ENCODE data around the gene PCDHGC3.
A peak's percentile ranks its signal among the peaks of the same experiment; 100 is the strongest.

Gene PCDHGC3

DNA sequence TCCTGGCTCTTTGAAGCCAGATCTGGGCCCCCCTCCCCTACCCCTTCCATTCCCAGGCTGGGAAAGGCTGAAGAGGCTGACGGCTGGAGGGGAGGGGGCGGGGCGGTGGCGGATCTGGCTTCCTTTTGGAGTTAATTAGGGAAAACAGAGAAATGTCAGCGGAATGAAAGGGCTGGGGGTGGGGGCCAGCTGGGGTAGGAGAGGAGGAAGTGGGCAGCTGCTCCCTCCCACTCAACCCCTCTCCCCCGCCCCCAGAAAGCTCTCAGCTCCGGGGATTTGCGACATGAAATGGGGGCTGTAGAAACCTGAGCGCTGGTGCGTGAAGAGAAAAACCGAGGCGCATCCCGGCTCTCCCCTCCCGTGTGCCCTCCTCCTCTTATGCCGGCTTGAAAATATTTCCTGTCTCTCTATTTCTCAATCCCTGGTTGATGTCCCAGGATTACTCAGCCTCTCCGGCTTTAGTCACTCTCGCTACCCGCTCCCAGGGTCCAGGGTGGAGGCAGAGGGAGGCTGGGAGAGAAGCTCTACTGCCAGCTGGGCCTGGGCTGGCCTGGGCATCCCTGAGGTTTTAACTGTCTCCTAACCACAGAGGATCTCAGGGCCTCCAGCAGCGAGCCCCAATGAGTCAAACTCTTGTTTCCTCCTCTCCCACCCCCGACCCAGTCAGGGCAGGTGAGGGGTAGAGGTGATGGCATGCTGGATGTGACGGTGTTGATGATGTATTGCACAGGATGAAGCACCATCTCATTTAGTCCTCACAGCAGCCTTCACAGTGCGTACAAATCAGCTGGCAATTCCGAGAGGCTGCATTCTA is 33.2 kb downstream of the PCDHGC3 start:
- DNase-seq, result peak; percentile 62 to 75

DNA sequence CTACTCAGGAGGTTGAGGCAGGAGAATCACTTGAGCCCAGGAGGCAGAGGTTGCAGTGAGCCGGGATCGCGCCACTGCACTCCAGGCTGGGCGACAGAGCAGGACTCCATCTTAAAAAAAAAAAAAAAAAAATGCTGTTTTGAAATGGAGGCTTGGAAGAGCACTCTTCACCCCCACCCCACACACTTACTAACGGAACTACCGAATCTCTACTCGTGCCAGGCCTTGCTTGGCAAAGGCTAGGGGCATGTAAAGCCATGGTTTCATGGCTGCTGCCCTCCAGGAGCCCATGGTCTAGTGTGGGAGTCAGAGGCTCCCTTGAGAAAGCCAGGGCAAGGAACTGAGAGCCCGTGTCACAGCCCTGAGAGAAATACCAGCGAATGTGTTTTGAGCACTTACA is 34.4 kb downstream of the PCDHGC3 start:
- DNase-seq, result no peak

- no peak for DNase-seq
Observed at GRCh38 chr5:141510850-141511601, 35.3 kb downstream of the PCDHGC3 start.

DNA sequence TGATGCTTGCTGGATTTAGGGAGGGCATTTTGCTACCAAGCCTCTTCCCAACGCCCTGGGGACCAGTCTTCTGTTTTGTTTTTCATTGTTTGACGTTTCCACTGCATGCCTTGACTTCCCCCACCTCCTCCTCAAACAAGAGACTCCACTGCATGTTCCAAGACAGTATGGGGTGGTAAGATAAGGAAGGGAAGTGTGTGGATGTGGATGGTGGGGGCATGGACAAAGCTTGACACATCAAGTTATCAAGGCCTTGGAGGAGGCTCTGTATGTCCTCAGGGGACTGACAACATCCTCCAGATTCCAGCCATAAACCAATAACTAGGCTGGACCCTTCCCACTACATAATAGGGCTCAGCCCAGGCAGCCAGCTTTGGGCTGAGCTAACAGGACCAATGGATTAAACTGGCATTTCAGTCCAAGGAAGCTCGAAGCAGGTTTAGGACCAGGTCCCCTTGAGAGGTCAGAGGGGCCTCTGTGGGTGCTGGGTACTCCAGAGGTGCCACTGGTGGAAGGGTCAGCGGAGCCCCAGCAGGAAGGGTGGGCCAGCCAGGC is 36.1 kb downstream of the PCDHGC3 start:
- no peak for DNase-seq

DNA sequence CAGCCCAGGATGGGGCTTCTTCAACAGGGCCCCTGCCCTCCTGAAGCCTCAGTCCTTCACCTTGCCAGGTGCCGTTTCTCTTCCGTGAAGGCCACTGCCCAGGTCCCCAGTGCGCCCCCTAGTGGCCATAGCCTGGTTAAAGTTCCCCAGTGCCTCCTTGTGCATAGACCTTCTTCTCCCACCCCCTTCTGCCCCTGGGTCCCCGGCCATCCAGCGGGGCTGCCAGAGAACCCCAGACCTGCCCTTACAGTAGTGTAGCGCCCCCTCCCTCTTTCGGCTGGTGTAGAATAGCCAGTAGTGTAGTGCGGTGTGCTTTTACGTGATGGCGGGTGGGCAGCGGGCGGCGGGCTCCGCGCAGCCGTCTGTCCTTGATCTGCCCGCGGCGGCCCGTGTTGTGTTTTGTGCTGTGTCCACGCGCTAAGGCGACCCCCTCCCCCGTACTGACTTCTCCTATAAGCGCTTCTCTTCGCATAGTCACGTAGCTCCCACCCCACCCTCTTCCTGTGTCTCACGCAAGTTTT is 36.7 kb downstream of the PCDHGC3 start:
- DNase-seq, result peak; percentile 30 to 41

GRCh38 chr5:141512911-141513626 is 37.3 kb downstream of the PCDHGC3 start:
- peak in 1 of 2 experiments; percentile 49 for DNase-seq

DNA sequence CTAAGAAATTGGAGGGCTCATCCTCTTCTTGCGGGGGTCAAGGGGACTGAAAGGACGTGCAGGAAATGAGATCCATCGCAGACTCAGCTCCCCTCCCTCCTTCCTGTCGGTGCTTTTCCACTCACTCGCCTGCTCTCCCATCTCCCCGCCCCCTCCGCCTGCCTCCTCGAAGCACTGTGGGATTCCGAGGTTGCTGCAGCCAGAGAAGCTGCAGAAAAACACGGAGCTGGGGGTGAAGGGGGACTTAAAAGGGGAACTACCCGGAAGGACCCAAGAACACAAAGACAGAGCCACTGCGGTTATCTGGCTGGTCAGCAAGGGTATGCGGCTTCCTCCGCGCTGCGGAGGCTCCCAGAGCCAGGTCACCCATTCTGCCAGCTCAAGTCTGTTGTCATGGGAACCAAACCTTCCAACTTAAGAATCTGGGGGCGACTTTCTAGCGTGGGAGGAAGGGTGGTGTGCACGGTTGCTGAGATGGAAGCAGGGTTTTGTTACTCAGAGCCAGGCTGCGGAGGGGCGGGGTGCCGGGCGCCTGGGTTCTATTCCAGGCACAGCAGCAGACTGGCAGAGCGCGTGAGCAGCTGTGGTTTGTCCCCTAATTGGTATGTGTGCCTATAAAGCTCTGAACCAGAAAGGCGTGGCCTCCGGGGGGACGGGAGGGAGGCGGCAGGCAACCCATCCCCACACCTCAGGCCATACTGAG is 38.0 kb downstream of the PCDHGC3 start:
- DNase-seq, result peak; percentile 73 to 75

DNA sequence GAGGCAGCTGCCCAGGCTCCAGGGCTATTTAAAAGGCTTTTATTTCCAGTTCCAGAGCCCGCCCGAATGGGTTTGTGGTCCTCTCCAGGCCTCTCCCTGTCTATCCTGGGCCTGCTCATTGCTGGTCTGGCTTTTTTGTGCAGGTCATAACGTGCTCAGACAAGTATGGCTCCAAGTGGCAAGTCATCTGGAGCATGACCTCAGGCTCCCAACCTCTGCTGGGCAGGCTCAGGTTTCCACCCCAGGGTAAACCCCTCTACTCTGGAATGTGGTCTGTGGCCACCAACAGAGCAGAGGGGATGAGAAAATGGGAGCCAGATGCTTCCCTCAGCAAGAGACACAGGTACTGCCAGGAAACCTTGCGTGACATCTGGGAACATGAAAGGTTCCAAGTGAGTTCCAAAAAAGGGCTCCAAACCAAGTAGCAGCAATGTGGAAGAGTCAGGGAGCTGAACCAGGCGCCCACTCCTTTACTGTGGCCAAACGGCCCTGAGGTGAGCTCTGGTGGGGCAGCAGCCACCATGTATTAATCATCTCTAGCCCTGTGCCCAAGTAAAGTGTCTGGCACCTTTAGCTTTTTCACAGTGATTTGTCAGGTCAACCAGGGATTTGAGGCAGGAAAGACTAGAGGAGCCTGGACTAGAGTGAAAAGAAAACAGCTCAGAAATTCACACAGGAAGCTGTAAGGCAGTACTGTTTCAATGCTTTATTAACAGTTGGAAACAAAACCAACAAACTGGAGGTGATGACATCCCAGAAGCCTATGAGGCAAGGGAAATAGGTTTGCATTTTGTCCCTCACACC is 38.8 kb downstream of the PCDHGC3 start:
- DNase-seq, result no peak

DNA sequence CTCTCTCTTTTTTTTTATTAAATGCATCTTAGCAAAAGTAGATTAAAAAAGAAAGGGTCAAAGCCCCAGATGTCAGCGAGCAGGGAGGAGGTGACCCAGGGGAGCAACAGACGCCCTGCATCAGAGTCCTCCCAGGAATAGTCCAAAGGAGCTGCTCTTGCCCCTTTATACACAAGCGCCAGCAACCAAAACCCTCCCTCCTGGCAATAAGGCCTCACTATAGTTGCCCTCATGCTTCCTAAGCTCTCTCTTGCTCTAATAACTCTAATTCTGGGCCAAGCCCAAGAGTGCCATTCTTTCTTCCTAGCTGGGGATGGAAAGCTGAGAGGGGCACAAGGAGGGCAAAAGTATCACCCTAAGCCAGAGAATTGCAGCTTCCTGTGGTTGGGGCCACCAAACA is 39.4 kb downstream of the PCDHGC3 start:
- no peak for DNase-seq

GRCh38 chr5:141515946-141516671 is 40.3 kb downstream of the PCDHGC3 start:
- no peak for DNase-seq

- DNase-seq, result no peak
Observed at GRCh38 chr5:141516672-141517025, 40.9 kb downstream of the PCDHGC3 start.

GRCh38 chr5:141517312-141517711 is 41.5 kb downstream of the PCDHGC3 start:
- peak in 1 of 2 experiments; percentile 11 for DNase-seq

- DNase-seq, result no peak
Observed at GRCh38 chr5:141517880-141518617, 42.3 kb downstream of the PCDHGC3 start.

DNA sequence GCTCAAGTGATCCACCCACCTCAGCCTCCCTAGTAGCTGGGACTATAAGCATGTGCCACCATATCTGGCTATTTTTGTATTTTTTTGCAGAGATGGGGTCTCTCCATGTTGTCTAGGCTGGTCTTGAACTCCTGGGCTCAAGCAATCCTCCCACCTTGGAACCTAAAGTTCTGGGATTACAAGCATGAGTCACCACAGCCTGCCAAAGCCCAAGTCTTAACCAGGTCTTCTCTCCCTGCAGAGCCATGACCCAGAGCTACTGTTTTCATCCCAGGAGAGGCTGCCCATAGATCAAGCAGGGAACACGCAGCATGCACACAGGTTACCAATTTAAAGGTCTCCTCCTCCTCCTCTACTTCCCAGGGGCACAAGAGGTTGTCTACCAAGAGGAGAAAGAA is 42.9 kb downstream of the PCDHGC3 start:
- no peak for DNase-seq

GRCh38 chr5:141519605-141520565 is 44.1 kb downstream of the PCDHGC3 start:
- DNase-seq, result peak; percentile 14 to 39

GRCh38 chr5:141521244-141521781 is 45.5 kb downstream of the PCDHGC3 start:
- DNase-seq, result peak; percentile 89 to 90

- no peak for DNase-seq
Observed at GRCh38 chr5:141522301-141522700, 46.5 kb downstream of the PCDHGC3 start.

DNA sequence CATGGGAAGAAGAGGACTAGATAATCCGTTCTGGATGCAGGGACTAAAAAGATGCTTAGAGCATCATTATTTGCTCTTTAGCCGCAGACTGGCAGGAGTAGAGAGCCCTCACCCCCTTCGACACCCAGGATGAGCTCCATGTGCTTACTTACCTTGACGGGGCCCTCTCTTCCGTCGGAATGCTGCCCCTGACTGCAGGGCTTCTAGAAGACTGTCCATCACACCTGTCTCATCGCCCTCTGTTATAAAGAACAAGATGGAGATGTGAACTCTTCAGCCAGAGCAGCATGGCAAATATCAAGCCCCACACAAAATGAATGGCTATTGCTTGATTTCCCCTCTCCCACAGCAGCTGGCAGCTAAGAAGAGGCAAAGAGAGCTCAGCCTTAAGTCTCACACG is 48.2 kb downstream of the PCDHGC3 start:
- no peak for DNase-seq
